ENCODE data around the gene FBXW8.
A peak's percentile ranks its signal among the peaks of the same experiment; 100 is the strongest.

Gene FBXW8

GRCh38 chr12:117025481-117026151, 114.9 kb downstream of the FBXW8 start:
- DNase-seq, result peak; percentile 52

GRCh38 chr12:117026343-117026742, 115.6 kb downstream of the FBXW8 start:
- DNase-seq, result no peak

GRCh38 chr12:117026921-117027250, 116.1 kb downstream of the FBXW8 start:
- DNase-seq, result no peak

GRCh38 chr12:117027251-117028086, 116.7 kb downstream of the FBXW8 start:
- no peak for DNase-seq

- DNase-seq, result no peak
Measured at GRCh38 chr12:117028254-117028653, 117.5 kb downstream of the FBXW8 start.

GRCh38 chr12:117030187-117030900, 119.6 kb downstream of the FBXW8 start:
- DNase-seq, result no peak

GRCh38 chr12:117031843-117032592, 121.3 kb downstream of the FBXW8 start:
- DNase-seq, result no peak

GRCh38 chr12:117032593-117033381, 122.0 kb downstream of the FBXW8 start:
- no peak for DNase-seq

GRCh38 chr12:117033382-117034221, 122.9 kb downstream of the FBXW8 start:
- no peak for DNase-seq

GRCh38 chr12:117034249-117034648, 123.5 kb downstream of the FBXW8 start:
- no peak for DNase-seq

- DNase-seq, result no peak
Measured at GRCh38 chr12:117034701-117035151, 124.0 kb downstream of the FBXW8 start.

GRCh38 chr12:117035287-117035686, 124.5 kb downstream of the FBXW8 start:
- no peak for DNase-seq

- no peak for DNase-seq
Measured at GRCh38 chr12:117036046-117036445, 125.3 kb downstream of the FBXW8 start.

GRCh38 chr12:117036547-117036946, 125.8 kb downstream of the FBXW8 start:
- DNase-seq, result no peak

GRCh38 chr12:117037289-117038022, 126.7 kb downstream of the FBXW8 start:
- no peak for DNase-seq

GRCh38 chr12:117038023-117038680, 127.4 kb downstream of the FBXW8 start:
- no peak for DNase-seq

GRCh38 chr12:117038919-117039318, 128.2 kb downstream of the FBXW8 start:
- no peak for DNase-seq

- DNase-seq, result no peak
Measured at GRCh38 chr12:117039891-117040309, 129.2 kb downstream of the FBXW8 start.

GRCh38 chr12:117040496-117040895, 129.7 kb downstream of the FBXW8 start:
- no peak for DNase-seq

GRCh38 chr12:117041798-117042170, 131.0 kb downstream of the FBXW8 start:
- DNase-seq, result no peak

All from CD4-positive, alpha-beta T cell treated with Interleukin-21 for 1 hour (primary cell).